Motor neuron (in vitro differentiated cells): ENCODE measurements around the gene ZNF362. TPM values are rescaled to one million over a fixed set of nuclear protein-coding genes. Genes with fewer than 3 reads are reported as not detected.
"Not testable (repeated sequence)": the region's sequence is repeated elsewhere in the genome, so short reads cannot be mapped to it uniquely, and the experiment has no call there.

ENCODE experiments used
- ATAC-seq, 8 experiments: fragments of 200-7000 bp; cut with Tn5 transposase; replicated peaks in 6 of 8; 2 replicates each; pipeline ENCODE4 v1.8.0; 2021; ENCODE audit warnings: mild to moderate bottlenecking in 8 of 8, moderate library complexity in 8 of 8
- H3K27ac ChIP-seq, 2 donors: fragments of 250-450 bp; sonication (Bioruptor Pico); 2 replicates each; pipeline ENCODE4 v1.9.0; 2021; ENCODE audit warnings: antibody characterized with exemption in 2 of 2, mild to moderate bottlenecking in 2 of 2, moderate library complexity in 1 of 2
- H3K4me1 ChIP-seq, 2 donors: fragments of 250-450 bp; sonication (Bioruptor Pico); replicated peaks in 1 of 2; 2 replicates each; pipeline ENCODE4 v1.6.1; 2021; ENCODE audit warnings: antibody characterized with exemption in 2 of 2, mild to moderate bottlenecking in 2 of 2, moderate library complexity in 1 of 2
- H3K4me3 ChIP-seq, 5 donors: fragments of 250-450 bp; sonication (Bioruptor Pico); 2 replicates each; pipeline ENCODE4 v1.9.0; 2021; ENCODE audit warnings: antibody characterized with exemption in 5 of 5, mild to moderate bottlenecking in 5 of 5, moderate library complexity in 4 of 5
- WGBS, 10 experiments: fragments of 450-650 bp; shearing (Covaris generic); methylation state at CpG; one replicate each; pipeline ENCODE4 v1.0.0; 2022; 5-methylcytosine and 5-hydroxymethylcytosine counted together
- in situ Hi-C, 9 experiments: fragments of 400-800 bp; cut with MboI; loops; one replicate each; pipeline ENCODE4 v1.15.0; 2021; ENCODE audit warnings: low sequenced_read_pairs in 9 of 9, low pct_unique_long_range_greater_than_20kb in 2 of 9; ENCODE audit not compliant: unreplicated experiment in 9 of 9
- total RNA-seq, 8 experiments: library from RNA; unstranded; fragments of 300-600 nt; gene quantifications; 2 replicates each; pipeline versions ENCODE4 v1.2.3 to v1.2.4, GENCODE V29; 2022

Gene ZNF362
- total RNA-seq, 8 experiments from 2014 or later = 4.4 to 31.7 (median 25.3) TPM

DNA sequence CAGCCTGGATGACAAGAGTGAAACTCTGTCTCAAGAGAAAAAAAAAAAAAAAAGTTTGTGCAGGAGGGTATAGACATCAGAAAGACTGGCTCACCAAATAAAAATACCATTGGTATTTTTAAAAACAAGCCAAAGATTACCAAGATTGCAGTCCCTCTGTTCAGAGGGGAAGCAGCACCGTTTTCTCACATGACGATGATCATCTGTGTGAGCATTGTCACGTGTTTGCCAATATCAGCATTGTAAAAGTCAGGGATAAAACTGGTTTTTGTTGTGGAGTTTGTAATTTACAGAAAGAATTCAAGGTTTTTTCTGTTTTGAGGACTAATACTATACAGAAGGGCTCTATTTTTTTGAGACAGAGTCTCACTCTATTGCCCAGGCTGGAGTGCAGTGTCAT is 26.5 kb downstream of the ZNF362 start:
- 78 to 100% (median 94%) methylated on average over 1 to 3 of the region's 3 CpGs for WGBS, 10 experiments
- Histone ChIP-seq H3K4me1 (peaks cover 11 to 12% of the 10 kb centered on the region in 2 donors), H3K27ac (no peak overlapping the region), H3K4me3 (no peak overlapping the region)
- in situ Hi-C loops = loop anchor here in 4 of 9 experiments (25.0 kb wide), 1 partner anchor 180 kb away; the partner anchor contains the start of gene ZSCAN20 (in 4 of the 4)
- no peak for ATAC-seq

DNA sequence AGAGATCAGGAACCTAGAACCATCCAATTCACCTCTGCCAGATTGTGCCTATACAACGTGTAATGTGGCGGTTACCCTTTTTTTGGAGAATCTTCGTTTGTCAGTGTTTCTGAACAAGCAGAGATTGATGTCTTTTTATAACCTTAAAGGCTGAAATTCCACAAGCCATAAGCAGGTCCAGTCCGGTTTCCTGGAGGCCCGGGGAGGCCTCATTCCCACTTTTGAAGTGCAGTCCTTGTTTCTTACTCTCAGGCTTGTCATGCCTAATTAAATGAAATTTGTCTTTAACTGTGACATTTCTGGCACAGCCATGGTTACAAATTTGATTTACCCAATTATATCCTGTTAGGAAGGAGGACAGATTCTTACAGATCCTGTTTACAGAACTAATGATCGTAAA is 27.8 kb downstream of the ZNF362 start:
- WGBS, 10 experiments = 47 to 95% (median 79%) methylated on average over 2 to 6 of the region's 6 CpGs; no CpG with 5 or more reads in 1 of the 10 experiments
- H3K4me3 ChIP-seq = no peak overlapping the region
- H3K27ac ChIP-seq = no peak overlapping the region
- ATAC-seq = peak in 5 of 8 experiments; percentile 46 to 78 (median 74)
- in situ Hi-C loops = loop anchor here in 4 of 9 experiments (25.0 kb wide), 1 partner anchor 178 kb away; the partner anchor contains the start of gene ZSCAN20 (in 4 of the 4)
- peaks cover 11 to 12% of the 10 kb centered on the region in 2 donors for H3K4me1 ChIP-seq

DNA sequence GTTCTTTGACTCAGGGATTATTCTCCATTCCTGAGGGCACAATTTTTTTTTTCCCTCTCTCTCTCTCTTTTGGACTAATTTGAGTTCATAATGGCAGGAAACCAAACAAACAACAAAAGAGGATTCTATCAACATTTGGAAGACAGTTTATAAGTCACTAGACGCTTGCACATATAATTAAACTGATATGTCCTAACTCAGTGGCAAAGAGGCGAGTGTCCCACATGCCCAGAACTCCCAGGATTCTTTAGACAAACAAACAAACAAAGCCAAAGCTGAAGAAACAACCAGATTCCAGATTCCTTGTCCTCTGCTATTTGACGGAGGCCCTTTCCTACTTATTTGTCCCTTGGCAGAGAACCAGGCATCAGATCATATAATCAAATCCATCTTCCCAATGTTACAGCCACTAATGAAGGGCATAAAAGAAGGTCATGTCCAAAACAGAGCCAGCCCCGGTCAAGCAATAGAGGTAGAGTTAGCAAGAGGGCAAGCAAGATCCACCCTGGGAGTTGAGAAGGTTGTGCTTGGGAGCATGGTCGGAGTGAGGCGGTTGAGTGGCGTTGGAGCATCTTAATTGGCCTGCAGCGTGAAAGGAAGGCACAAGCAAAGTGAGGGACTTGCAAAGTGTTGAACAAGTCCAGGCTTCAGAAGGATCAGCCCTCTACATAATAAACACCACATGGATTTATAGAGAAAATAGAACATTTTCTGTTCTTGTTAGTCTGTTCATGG is 30.3 kb downstream of the ZNF362 start:
- Histone ChIP-seq H3K27ac (no peak overlapping the region), H3K4me1 (peaks cover 11 to 12% of the 10 kb centered on the region in 2 donors), H3K4me3 (no peak overlapping the region)
- ATAC-seq = no peak
- in situ Hi-C loops = loop anchor here in 4 of 9 experiments (25.0 kb wide), 1 partner anchor 176 kb away; the partner anchor contains the start of gene ZSCAN20 (in 4 of the 4)
- WGBS, 10 experiments = 61 to 97% (median 89%) methylated on average over 1 to 8 of the region's 8 CpGs; no CpG with 5 or more reads in 1 of the 10 experiments

DNA sequence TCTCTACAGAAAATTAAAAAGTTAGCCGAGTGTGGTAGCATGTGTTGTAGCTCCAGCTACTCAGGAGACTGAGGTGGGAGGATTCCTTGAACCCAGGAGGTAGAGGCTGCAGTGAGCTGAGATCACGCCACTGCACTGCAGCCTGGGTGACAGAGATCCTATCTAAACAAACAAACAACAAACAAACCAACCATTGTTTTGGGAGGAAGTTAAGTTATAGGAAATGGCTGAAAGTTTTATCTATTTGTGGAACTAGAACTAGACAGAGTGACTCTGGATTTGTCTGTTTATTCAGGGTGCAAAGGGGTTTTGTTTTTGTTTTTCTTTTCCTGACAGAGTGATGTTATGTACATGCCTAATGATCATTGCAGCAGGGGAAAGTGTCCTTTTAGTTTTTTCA is 31.0 kb downstream of the ZNF362 start:
- in situ Hi-C loops = loop anchor here in 4 of 9 experiments (25.0 kb wide), 1 partner anchor 175 kb away; the partner anchor contains the start of gene ZSCAN20 (in 4 of the 4)
- ATAC-seq = no peak
- H3K27ac ChIP-seq = no peak overlapping the region
- no peak overlapping the region for H3K4me3 ChIP-seq
- H3K4me1 ChIP-seq = peaks cover 11 to 12% of the 10 kb centered on the region in 2 donors
- 0 to 100% (median 100%) methylated on average over 1 to 2 of the region's 2 CpGs; no CpG with 5 or more reads in 3 of the 10 experiments for WGBS, 10 experiments

DNA sequence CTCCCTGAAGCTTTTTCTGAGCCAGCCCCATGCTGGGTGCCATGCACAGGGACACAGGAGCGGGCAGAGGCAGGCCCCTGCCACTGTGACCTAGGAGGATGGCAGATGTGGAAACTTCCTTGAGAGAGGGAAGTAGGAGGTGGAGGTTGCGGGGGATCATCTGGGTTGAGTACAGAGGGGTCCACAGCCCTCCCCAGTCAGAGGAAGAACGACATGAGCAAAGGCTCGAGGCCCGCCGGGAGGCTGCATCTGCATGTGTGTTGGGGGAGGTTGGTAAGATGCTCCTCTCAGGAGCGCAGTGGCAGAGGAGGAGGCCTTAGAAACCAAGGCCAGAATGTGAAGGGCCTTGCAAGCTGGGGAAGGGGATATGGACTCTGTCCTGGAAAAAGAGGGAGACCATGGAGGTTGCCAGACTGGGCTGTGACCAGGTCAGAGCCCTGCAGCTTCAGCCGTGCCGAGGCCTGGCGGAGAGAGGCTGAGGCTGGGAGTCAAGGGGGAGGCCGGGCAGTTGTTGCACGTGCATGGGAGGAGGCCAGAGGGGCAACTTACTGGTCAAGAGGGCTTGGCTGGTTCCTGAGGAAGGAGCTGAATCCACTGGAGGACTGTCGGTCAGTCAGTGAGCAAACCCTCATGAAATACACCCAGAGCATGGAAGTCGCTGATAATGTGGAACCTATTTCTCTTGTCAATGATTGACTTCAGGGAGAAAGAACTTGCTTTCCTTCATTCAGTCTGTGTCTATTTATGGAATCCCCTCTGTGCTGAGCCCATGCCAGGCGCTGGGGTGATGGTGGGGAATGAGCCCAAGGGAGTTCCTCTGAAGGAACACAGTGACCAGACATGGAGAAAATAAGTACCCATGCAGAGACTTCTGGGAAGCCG is 32.9 kb downstream of the ZNF362 start:
- 76 to 100% (median 86%) methylated on average over 1 to 11 of the region's 16 CpGs; no CpG with 5 or more reads in 1 of the 10 experiments for WGBS, 10 experiments
- no peak for ATAC-seq
- in situ Hi-C loops = loop anchor here in 4 of 9 experiments (25.0 kb wide), 1 partner anchor 173 kb away; the partner anchor contains the start of gene ZSCAN20 (in 4 of the 4)
- H3K27ac ChIP-seq = no peak overlapping the region
- no peak overlapping the region for H3K4me3 ChIP-seq
- H3K4me1 ChIP-seq = peaks cover under 1 to 3% of the 10 kb centered on the region in 2 donors

DNA sequence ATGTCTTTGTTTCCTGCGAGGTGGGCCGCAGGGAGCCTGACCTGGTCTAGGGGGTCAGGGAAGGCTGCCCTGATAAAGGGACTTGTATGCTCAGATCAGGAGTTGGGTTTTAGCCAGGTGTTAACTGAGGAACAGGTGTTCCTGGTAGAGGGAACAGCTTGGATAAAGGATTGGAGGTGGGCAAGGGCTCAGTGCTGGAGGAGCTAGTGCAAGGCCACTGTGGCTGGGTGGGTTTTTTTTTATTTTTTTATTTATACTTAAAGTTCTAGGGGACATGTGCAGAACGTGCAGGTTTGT is 33.5 kb downstream of the ZNF362 start:
- no peak for ATAC-seq
- Histone ChIP-seq H3K4me3 (no peak overlapping the region), H3K27ac (no peak overlapping the region), H3K4me1 (no peaks in the 10 kb centered on the region)
- WGBS, 10 experiments = 50 to 100% (median 94%) methylated on average over 1 to 3 of the region's 3 CpGs; no CpG with 5 or more reads in 4 of the 10 experiments
- in situ Hi-C loops = loop anchor here in 4 of 9 experiments (25.0 kb wide), 1 partner anchor 172 kb away; the partner anchor contains the start of gene ZSCAN20 (in 4 of the 4)

DNA sequence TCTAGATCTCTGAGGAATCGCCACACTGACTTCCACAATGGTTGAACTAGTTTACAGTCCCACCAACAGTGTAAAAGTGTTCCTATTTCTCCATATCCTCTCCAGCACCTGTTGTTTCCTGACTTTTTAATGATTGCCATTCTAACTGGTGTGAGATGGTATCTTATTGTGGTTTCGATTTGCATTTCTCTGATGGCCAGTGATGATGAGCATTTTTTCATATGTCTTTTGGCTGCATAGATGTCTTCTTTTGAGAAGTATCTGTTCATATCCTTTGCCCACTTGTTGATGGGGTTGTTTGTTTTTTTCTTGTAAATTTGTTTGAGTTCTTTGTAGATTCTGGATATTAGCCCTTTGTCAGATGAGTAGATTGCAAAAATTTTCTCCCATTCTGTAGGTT is 34.3 kb downstream of the ZNF362 start:
- not testable (repeated sequence) for H3K27ac ChIP-seq, H3K4me1 ChIP-seq, H3K4me3 ChIP-seq, ATAC-seq
- WGBS, 10 experiments = no CpG with 5 or more reads among the region's 2 CpGs
- in situ Hi-C loops = loop anchor here in 4 of 9 experiments (25.0 kb wide), 1 partner anchor 172 kb away; the partner anchor contains the start of gene ZSCAN20 (in 4 of the 4)

DNA sequence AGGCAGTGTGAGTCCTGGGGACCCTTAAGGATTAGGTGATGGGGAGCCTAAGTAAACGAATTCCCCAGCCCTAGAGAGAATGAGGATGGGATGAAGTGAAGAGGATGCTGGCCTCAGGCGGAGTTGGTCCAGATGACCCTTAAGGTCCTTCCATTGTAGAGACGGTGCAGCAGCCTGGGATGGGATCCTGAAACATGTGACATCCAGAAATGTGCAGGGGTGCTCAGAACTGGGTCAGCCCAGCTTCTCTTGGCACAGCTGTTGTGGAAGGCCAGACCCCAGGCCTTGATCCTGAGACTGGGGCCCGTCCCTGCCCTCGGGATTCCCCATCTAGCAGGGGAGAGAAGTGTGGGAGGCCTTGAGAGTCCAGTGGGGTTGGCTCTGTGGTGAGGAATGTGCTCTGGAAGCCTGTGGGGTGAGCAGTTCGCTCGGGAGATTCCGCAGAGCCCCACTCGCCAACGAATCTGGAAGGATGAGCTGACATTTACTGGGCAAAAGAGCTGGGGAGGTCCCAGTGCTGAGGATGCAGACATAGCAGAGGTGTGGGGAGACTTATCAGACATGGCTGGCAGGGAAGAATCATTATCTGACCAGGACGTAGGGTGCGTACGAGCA is 36.5 kb downstream of the ZNF362 start:
- Histone ChIP-seq H3K4me1 (no peaks in the 10 kb centered on the region), H3K4me3 (no peak overlapping the region), H3K27ac (no peak overlapping the region)
- 20 to 98% (median 89%) methylated on average over 1 to 9 of the region's 13 CpGs; no CpG with 5 or more reads in 1 of the 10 experiments for WGBS, 10 experiments
- no peak for ATAC-seq
- in situ Hi-C loops = loop anchor here in 4 of 9 experiments (25.0 kb wide), 1 partner anchor 169 kb away; the partner anchor contains the start of gene ZSCAN20 (in 4 of the 4)

DNA sequence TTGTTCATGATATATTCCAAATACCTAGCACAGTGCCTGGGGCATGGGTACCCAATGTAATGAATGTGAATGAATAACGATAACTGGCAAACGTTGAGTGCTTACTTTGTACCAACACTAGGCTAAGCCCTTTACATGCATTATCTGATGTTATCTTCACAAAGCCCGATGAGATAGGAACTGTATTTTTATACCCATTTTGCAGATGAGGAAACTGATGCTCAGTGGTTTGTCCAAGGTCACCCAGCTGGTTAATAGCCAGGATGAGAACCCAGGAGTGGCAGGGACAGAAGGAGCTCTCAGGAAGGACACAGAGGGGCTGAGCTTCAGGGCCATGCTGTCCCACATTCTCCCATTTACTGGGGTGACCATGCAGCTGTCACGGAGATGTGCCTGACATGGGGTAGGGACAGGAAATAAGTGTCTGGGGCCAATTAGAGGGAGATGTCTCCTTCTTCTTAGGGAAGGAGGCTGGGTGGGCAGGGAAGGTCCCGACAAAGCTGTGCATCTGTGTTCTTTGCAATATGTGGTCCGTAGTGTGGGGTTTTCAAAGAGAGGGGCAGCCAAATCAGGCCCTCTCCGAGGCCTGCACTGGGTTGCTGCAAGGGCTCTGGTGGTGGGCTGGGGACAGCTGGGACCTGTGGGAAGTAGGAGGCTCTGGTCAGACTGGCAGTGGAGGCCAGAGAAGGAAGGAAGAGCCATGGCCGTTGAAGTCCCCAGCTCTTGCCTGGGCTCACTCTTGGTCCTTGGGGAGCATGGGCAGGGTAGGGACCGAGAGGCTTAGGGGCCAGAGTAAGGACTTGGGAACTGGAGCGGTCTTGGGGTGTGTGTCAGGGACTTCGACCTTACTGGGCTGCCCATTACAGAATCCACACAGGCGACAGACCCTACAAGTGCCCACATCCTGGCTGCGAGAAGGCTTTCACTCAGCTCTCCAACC is 38.0 kb downstream of the ZNF362 start:
- in situ Hi-C loops = loop anchor here in 4 of 9 experiments (25.0 kb wide), 1 partner anchor 168 kb away; the partner anchor contains the start of gene ZSCAN20 (in 4 of the 4)
- WGBS, 10 experiments = 40 to 100% (median 89%) methylated on average over 1 to 9 of the region's 13 CpGs; no CpG with 5 or more reads in 1 of the 10 experiments
- Histone ChIP-seq H3K27ac (no peak overlapping the region), H3K4me1 (no peaks in the 10 kb centered on the region), H3K4me3 (no peak overlapping the region)
- peak in 3 of 8 experiments; percentile 4 to 14 (median 4) for ATAC-seq

DNA sequence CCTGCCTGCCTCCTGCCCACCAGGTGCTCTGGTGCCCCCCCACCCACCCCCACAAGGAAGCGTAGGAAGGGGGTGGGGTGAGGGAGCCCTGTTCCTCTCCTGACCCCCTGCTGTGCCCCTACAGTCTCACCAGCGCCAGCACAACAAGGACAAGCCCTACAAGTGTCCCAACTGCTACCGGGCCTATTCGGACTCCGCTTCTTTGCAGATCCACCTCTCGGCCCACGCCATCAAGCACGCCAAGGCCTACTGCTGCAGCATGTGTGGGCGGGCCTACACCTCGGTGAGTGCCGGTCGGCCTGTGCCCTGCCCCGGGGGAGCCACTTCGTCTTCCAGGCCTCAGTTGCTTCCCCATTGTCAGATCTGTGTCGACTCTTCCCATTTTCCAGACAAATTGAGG is 38.7 kb downstream of the ZNF362 start:
- no peak overlapping the region for H3K27ac ChIP-seq
- ATAC-seq = peak in 3 of 8 experiments; percentile 23 to 32 (median 28)
- in situ Hi-C loops = loop anchor here in 4 of 9 experiments (25.0 kb wide), 1 partner anchor 167 kb away; the partner anchor contains the start of gene ZSCAN20 (in 4 of the 4)
- no peak overlapping the region for H3K4me3 ChIP-seq
- no peaks in the 10 kb centered on the region for H3K4me1 ChIP-seq
- WGBS, 10 experiments = 76 to 84% methylated on average over 5 to 8 of the region's 15 CpGs; no CpG with 5 or more reads in 8 of the 10 experiments

DNA sequence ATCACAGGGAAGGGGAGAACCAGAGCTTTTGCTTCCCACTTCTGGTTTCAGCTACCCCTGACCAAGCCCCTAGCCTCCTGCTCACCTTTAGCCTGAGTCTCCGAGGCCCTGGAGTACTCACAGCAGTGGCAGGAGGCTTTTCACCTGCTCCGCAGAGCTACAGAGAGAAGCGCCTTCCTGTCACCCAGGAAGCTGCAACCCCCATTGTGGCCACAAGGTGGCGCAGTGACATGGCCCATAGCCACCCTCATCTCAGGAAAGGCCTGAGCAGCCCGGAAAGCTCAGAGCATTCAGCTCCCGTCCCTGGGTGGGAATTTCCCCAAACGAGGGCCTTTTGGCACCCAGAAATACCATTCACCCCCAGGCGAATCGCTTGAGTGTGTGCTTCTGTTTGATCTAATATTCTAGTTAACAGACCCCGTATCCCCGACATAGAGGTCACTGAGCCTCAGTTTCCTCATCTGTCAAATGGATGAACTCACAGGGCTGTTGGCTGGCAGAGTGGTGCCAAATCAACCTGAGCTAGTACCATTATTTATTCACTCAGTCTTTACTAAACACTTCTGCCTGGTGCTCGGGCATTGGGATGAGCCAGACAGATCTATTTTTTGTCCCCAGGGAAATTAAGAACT is 39.3 kb downstream of the ZNF362 start:
- Histone ChIP-seq H3K4me1 (no peaks in the 10 kb centered on the region), H3K27ac (no peak overlapping the region), H3K4me3 (no peak overlapping the region)
- in situ Hi-C loops = loop anchor here in 4 of 9 experiments (25.0 kb wide), 1 partner anchor 167 kb away; the partner anchor contains the start of gene ZSCAN20 (in 4 of the 4)
- 9 to 86% (median 58%) methylated on average over 1 to 7 of the region's 12 CpGs; no CpG with 5 or more reads in 3 of the 10 experiments for WGBS, 10 experiments
- peak; percentile 82 to 93 (median 91) for ATAC-seq
